Activated CD4-positive, alpha-beta T cell treated with anti-CD3 and anti-CD28 coated beads for 1 hour (primary cell): ENCODE data around the gene ST7.
"Not testable (repeated sequence)": the region's sequence is repeated elsewhere in the genome, so short reads cannot be mapped to it uniquely, and the experiment has no call there.

Source experiments
- DNase-seq: peaks from one replicate; pipeline ENCODE4 v3.0.0-alpha.2; 2020

ST7 gene

GRCh38 chr7:117010375-117011133 lies 57.3 kb downstream of the ST7 start:
- DNase-seq = no peak

- DNase-seq = no peak
These were observed 58.3 kb downstream of the ST7 start for GRCh38 chr7:117011419-117012260.

- DNase-seq = no peak
These were observed 59.0 kb downstream of the ST7 start for GRCh38 chr7:117012284-117012683.

GRCh38 chr7:117012696-117013095 lies 59.4 kb downstream of the ST7 start:
- DNase-seq = no peak

- no peak for DNase-seq
These were observed 60.9 kb downstream of the ST7 start for GRCh38 chr7:117014099-117014656.

- no peak for DNase-seq
These were observed 61.4 kb downstream of the ST7 start for GRCh38 chr7:117014673-117015133.

GRCh38 chr7:117015258-117016184 lies 62.2 kb downstream of the ST7 start:
- no peak for DNase-seq

GRCh38 chr7:117017017-117017451 lies 63.7 kb downstream of the ST7 start:
- DNase-seq = no peak

- no peak for DNase-seq
These were observed 64.5 kb downstream of the ST7 start for GRCh38 chr7:117017702-117018266.

- DNase-seq = no peak
These were observed 65.4 kb downstream of the ST7 start for GRCh38 chr7:117018713-117019112.

GRCh38 chr7:117019287-117019686 lies 66.0 kb downstream of the ST7 start:
- DNase-seq = no peak

- DNase-seq = no peak
These were observed 66.7 kb downstream of the ST7 start for GRCh38 chr7:117019786-117020590.

GRCh38 chr7:117020591-117020973 lies 67.3 kb downstream of the ST7 start:
- no peak for DNase-seq

GRCh38 chr7:117021366-117021765 lies 68.1 kb downstream of the ST7 start:
- DNase-seq = no peak

- no peak for DNase-seq
These were observed 68.7 kb downstream of the ST7 start for GRCh38 chr7:117021986-117022385.

- DNase-seq = no peak
These were observed 70.1 kb downstream of the ST7 start for GRCh38 chr7:117023325-117023854.

GRCh38 chr7:117024811-117025210 lies 71.5 kb downstream of the ST7 start:
- no peak for DNase-seq

- no peak for DNase-seq
These were observed 72.6 kb downstream of the ST7 start for GRCh38 chr7:117025891-117026290.

- not testable (repeated sequence) for DNase-seq
These were observed 77.0 kb downstream of the ST7 start for GRCh38 chr7:117030346-117030745.

- DNase-seq = not testable (repeated sequence)
These were observed 77.5 kb downstream of the ST7 start for GRCh38 chr7:117030793-117031192.

- DNase-seq = no peak
These were observed 79.5 kb downstream of the ST7 start for GRCh38 chr7:117032810-117033209.
